Prostate gland (tissue), 2 donors: Measurements from ENCODE around the gene LMO7. TPM values are rescaled to one million over a fixed set of nuclear protein-coding genes. Genes with fewer than 3 reads are reported as not detected.

Source experiments
- DNase-seq: peaks from one replicate; pipeline ENCODE4 v3.0.0-alpha.2; 2019; ENCODE audit warnings: low spot score
- H3K27ac ChIP-seq, 2 donors: fragments of 200-600 bp; sonication (generic); 2 replicates each; pipeline ENCODE4 v1.5.1; 2017 to 2019
- H3K27me3 ChIP-seq: fragments of 200-600 bp; sonication (generic); replicated peaks from 2 replicates; pipeline ENCODE4 v1.5.1; 2019; ENCODE audit not compliant: insufficient read depth
- H3K36me3 ChIP-seq, 2 donors: fragments of 200-600 bp; sonication (generic); 1 replicate in 1 of 2; 2 replicates in 1 of 2; pipeline versions ENCODE4 v1.5.1 to v1.8.1; 2017 to 2019
- H3K4me1 ChIP-seq: fragments of 200-600 bp; sonication (generic); replicated peaks from 2 replicates; pipeline ENCODE4 v1.5.1; 2019
- H3K4me3 ChIP-seq, 2 donors: fragments of 200-600 bp; sonication (generic); 2 replicates each; pipeline ENCODE4 v1.5.1; 2017 to 2019
- H3K9me3 ChIP-seq: fragments of 200-600 bp; sonication (generic); 2 replicates; pipeline ENCODE4 v1.5.1; 2017
- CTCF ChIP-seq, 4 experiments: fragments of 200-600 bp in 2 of 4; fragments of 450-650 bp in 2 of 4; sonication (generic) in 2 of 4; IDR thresholded peaks; 1 replicate in 3 of 4; 2 replicates in 1 of 4; pipeline ENCODE4 v1.5.1; 2016 to 2019; ENCODE audit warnings: antibody characterized with exemption in 4 of 4, mild to moderate bottlenecking in 2 of 4, moderate library complexity in 2 of 4
- POLR2A ChIP-seq: fragments of 450-650 bp; IDR thresholded peaks from one replicate; pipeline ENCODE4 v1.6.1; 2016; ENCODE audit warnings: antibody characterized with exemption, mild to moderate bottlenecking
- POLR2AphosphoS5 ChIP-seq: sonication (generic); formaldehyde crosslinking; IDR thresholded peaks from one replicate; pipeline ENCODE4 v1.6.1; 2017; ENCODE audit warnings: antibody characterized with exemption
- WGBS: methylation state at CpG from one replicate; pipeline ENCODE4 v1.1.5; 2018; 5-methylcytosine and 5-hydroxymethylcytosine counted together
- intact Hi-C: fragments of 100-400 bp; cut with DNase I; formaldehyde crosslinking; loops from one replicate; pipeline ENCODE4 v1.14.2; 2022
- total RNA-seq, 2 donors: library from RNA; depleted of rRNA; stranded (reverse); fragments of >200 nt; gene quantifications; one replicate each; pipeline ENCODE4 v1.1.0, GENCODE V29; 2016

Gene LMO7
- total RNA-seq, 2 donors from 2014 or later: 87.8 to 99.9 TPM

- TF ChIP-seq POLR2AphosphoS5 (no peak), POLR2A (no peak), CTCF (IDR thresholded peaks at IDR 0.05) (no peak)
- Histone ChIP-seq H3K27me3 (no peaks in the 10 kb centered on the region), H3K36me3 (no peaks in the 10 kb centered on the region), H3K9me3 (no peaks in the 10 kb centered on the region), H3K27ac (no peak overlapping the region), H3K4me1 (no peaks in the 10 kb centered on the region), H3K4me3 (no peak overlapping the region)
- no peak for DNase-seq
- 47% methylated on average over 1 of the region's 1 CpG for WGBS
- intact Hi-C loops: no loop called here
These were observed 146.9 kb downstream of the LMO7 start for GRCh38 chr13:75782985-75783384.

- TF ChIP-seq CTCF (IDR thresholded peaks at IDR 0.05): no peak
- TF ChIP-seq POLR2A: no peak
- TF ChIP-seq POLR2AphosphoS5: no peak
- 66% methylated on average over 3 of the region's 3 CpGs for WGBS
- no peak for DNase-seq
- no peaks in the 10 kb centered on the region for H3K9me3 ChIP-seq
- intact Hi-C loops: no loop called here
- no peaks in the 10 kb centered on the region for H3K36me3 ChIP-seq
- no peaks in the 10 kb centered on the region for H3K4me1 ChIP-seq
- H3K27me3 ChIP-seq: no peaks in the 10 kb centered on the region
- H3K27ac ChIP-seq: no peak overlapping the region
- H3K4me3 ChIP-seq: no peak overlapping the region
These were observed 147.9 kb downstream of the LMO7 start for GRCh38 chr13:75784003-75784402.

- H3K4me3 ChIP-seq: no peak overlapping the region
- no peaks in the 10 kb centered on the region for H3K27me3 ChIP-seq
- H3K36me3 ChIP-seq: no peaks in the 10 kb centered on the region
- TF ChIP-seq POLR2A (no peak), POLR2AphosphoS5 (no peak)
- H3K4me1 ChIP-seq: no peaks in the 10 kb centered on the region
- no peaks in the 10 kb centered on the region for H3K9me3 ChIP-seq
- no peak overlapping the region for H3K27ac ChIP-seq
- intact Hi-C loops: no loop called here
- DNase-seq: no peak
These were observed 149.0 kb downstream of the LMO7 start for GRCh38 chr13:75785130-75785529.

GRCh38 chr13:75787249-75787928, 151.3 kb downstream of the LMO7 start:
- Histone ChIP-seq H3K9me3 (no peaks in the 10 kb centered on the region), H3K27ac (no peak overlapping the region), H3K27me3 (no peaks in the 10 kb centered on the region), H3K36me3 (no peaks in the 10 kb centered on the region), H3K4me1 (no peaks in the 10 kb centered on the region), H3K4me3 (no peak overlapping the region)
- 74% methylated on average over 7 of the region's 7 CpGs for WGBS
- intact Hi-C loops: no loop called here
- no peak for DNase-seq
- TF ChIP-seq POLR2AphosphoS5: no peak
- no peak for TF ChIP-seq CTCF (IDR thresholded peaks at IDR 0.05)
- TF ChIP-seq POLR2A: no peak

- no peak for DNase-seq
- Histone ChIP-seq H3K36me3 (no peaks in the 10 kb centered on the region), H3K27ac (no peak overlapping the region), H3K9me3 (no peaks in the 10 kb centered on the region), H3K4me3 (no peak overlapping the region), H3K27me3 (no peaks in the 10 kb centered on the region), H3K4me1 (no peaks in the 10 kb centered on the region)
- intact Hi-C loops: no loop called here
- no peak for TF ChIP-seq POLR2A
- no peak for TF ChIP-seq POLR2AphosphoS5
- no peak for TF ChIP-seq CTCF (IDR thresholded peaks at IDR 0.05)
- 59% methylated on average over 3 of the region's 3 CpGs for WGBS
These were observed 152.4 kb downstream of the LMO7 start for GRCh38 chr13:75788481-75788981.
